OCI-LY3 (cell line): ENCODE data around the gene TRPM1.

Experiments
- H2AFZ ChIP-seq: fragments of 200-600, 300-600 bp; shearing (Covaris generic); 2 replicates; pipeline ENCODE4 v1.6.0; 2014; ENCODE audit warnings: antibody characterized with exemption, low read depth, low read length
- H3K27ac ChIP-seq: fragments of 200-600, 300-600 bp; sonication (generic); 2 replicates; pipeline ENCODE4 v1.5.1; 2014; ENCODE audit warnings: mild to moderate bottlenecking, low read length, moderate library complexity, mixed read lengths
- H3K27me3 ChIP-seq: fragments of 200-600, 300-600 bp; sonication (generic); 2 replicates; pipeline ENCODE4 v1.6.1; 2014; ENCODE audit warnings: low read depth, low read length, mixed read lengths
- H3K36me3 ChIP-seq: fragments of 200-600, 300-600 bp; sonication (generic); replicated peaks from 2 replicates; pipeline ENCODE3; 2014; ENCODE audit warnings: low read depth, low read length, mixed read lengths
- H3K4me1 ChIP-seq: fragments of 300-600, 200-600 bp; sonication (generic); 2 replicates; pipeline ENCODE4 v1.6.1; 2014; ENCODE audit warnings: low read length, mixed read lengths
- H3K4me2 ChIP-seq: fragments of 200-600, 300-600 bp; sonication (generic); 2 replicates; pipeline ENCODE4 v1.6.1; 2014; ENCODE audit warnings: low read length, mixed read lengths
- H3K4me3 ChIP-seq: fragments of 300-600, 200-600 bp; sonication (generic); 2 replicates; pipeline ENCODE4 v1.5.1; 2014; ENCODE audit warnings: antibody characterized with exemption, mild to moderate bottlenecking, low read length, moderate library complexity
- H3K79me2 ChIP-seq: fragments of 300-600, 200-600 bp; shearing (Covaris generic); 2 replicates; pipeline ENCODE4 v1.6.1; 2014; ENCODE audit warnings: mild to moderate bottlenecking, low read length, mixed read lengths
- H3K9ac ChIP-seq: fragments of 300-600, 200-600 bp; shearing (Covaris generic); 2 replicates; pipeline ENCODE4 v1.6.0; 2014; ENCODE audit warnings: mild to moderate bottlenecking, low read length, moderate library complexity
- H3K9me3 ChIP-seq: fragments of 200-600, 300-600 bp; shearing (Covaris generic); 2 replicates; pipeline ENCODE4 v1.6.1; 2014; ENCODE audit warnings: low read length, mixed read lengths; ENCODE audit not compliant: insufficient read depth
- H4K20me1 ChIP-seq: fragments of 200-600, 300-600 bp; sonication (generic); 2 replicates; pipeline ENCODE4 v1.6.1; 2016; ENCODE audit warnings: low read length, mixed read lengths; ENCODE audit not compliant: insufficient read depth
- EZH2phosphoT487 ChIP-seq: fragments of 200-600 bp; shearing (Covaris generic); IDR thresholded peaks from 2 replicates; pipeline ENCODE4 v1.6.1; 2018; ENCODE audit warnings: antibody characterized with exemption, mixed run types, low read depth
- TF ChIP-seq, protein P1 (sequence below): fragments of 200-600, 300-600 bp; sonication (generic); IDR thresholded peaks from 2 replicates; pipeline ENCODE4 v1.5.1; 2014; ENCODE audit warnings: antibody characterized with exemption, low read length, low read depth

TRPM1 gene

DNA sequence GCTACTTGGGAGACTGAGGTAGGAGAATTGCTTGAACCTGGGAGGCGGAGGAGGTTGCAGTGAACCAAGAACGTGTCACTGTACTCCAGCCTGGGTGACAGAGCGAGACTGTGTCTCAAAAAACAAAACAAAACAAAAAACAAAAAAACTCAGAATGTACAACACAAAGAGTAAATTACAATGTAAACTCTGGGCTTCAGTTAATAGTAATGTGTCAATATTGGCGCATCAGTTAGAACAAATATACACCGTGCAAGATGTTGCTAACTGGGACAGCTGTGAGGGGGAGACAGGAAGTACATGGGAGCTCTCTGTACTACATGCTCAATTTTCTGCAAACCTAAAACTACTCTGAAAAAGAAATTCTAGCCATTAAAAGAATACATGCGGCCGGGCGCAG lies 23.5 kb upstream of the TRPM1 start:
- TF ChIP-seq, protein P1, sequence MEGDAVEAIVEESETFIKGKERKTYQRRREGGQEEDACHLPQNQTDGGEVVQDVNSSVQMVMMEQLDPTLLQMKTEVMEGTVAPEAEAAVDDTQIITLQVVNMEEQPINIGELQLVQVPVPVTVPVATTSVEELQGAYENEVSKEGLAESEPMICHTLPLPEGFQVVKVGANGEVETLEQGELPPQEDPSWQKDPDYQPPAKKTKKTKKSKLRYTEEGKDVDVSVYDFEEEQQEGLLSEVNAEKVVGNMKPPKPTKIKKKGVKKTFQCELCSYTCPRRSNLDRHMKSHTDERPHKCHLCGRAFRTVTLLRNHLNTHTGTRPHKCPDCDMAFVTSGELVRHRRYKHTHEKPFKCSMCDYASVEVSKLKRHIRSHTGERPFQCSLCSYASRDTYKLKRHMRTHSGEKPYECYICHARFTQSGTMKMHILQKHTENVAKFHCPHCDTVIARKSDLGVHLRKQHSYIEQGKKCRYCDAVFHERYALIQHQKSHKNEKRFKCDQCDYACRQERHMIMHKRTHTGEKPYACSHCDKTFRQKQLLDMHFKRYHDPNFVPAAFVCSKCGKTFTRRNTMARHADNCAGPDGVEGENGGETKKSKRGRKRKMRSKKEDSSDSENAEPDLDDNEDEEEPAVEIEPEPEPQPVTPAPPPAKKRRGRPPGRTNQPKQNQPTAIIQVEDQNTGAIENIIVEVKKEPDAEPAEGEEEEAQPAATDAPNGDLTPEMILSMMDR = no peak
- TF ChIP-seq EZH2phosphoT487 = no peak
- H3K36me3 ChIP-seq = no peaks in the 10 kb centered on the region

DNA sequence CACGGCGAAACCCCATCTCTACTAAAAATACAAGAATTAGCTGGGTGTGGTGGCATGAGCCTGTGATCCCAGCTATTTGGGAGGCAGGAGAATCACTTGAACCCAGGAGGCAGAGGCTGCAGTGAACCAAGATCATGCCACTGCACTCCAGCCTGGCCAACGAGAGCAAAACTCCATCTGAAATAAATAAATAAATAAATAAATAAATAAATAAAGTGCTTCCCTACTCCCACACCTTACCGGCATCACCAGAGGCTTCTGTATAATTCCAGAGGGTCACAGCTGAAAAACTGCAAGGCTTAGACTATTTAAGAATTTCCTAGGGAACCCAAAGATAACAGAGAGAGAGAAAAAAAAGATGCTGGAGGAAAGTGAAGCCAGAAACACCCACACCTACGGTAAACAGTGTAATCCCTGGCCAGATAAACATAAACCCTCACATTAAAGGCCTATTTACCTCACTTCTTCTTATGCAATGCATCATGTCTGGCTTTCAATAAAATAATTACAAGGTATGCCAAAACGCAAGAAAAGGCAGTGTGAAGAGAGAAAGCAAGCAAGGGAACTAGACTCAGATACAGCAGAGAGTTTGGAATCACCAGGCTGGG lies 15.0 kb upstream of the TRPM1 start:
- H3K4me1 ChIP-seq = no peaks in the 10 kb centered on the region
- H3K4me3 ChIP-seq = no peak overlapping the region
- H2AFZ ChIP-seq = no peak overlapping the region
- no peak for TF ChIP-seq EZH2phosphoT487
- TF ChIP-seq, protein P1 = no peak
- no peak overlapping the region for H3K9ac ChIP-seq
- no peak overlapping the region for H3K4me2 ChIP-seq
- H3K27me3 ChIP-seq = no peaks in the 10 kb centered on the region
- H4K20me1 ChIP-seq = no peaks in the 10 kb centered on the region
- H3K9me3 ChIP-seq = no peaks in the 10 kb centered on the region; the same call in 1 of the 2 replicates
- H3K79me2 ChIP-seq = no peaks in the 10 kb centered on the region
- no peak overlapping the region for H3K27ac ChIP-seq
- H3K36me3 ChIP-seq = no peaks in the 10 kb centered on the region

More for the DNA sequence above, 23.5 kb upstream of the TRPM1 start:
- no peaks in the 10 kb centered on the region for H3K27me3 ChIP-seq
- H3K9ac ChIP-seq = no peak overlapping the region
- H2AFZ ChIP-seq = no peak overlapping the region
- no peak overlapping the region for H3K4me3 ChIP-seq
- no peak overlapping the region for H3K27ac ChIP-seq
- H3K79me2 ChIP-seq = no peaks in the 10 kb centered on the region
- H3K4me2 ChIP-seq = no peak overlapping the region
- peaks cover 11% of the 10 kb centered on the region for H3K4me1 ChIP-seq
- H3K9me3 ChIP-seq = no peaks in the 10 kb centered on the region
- no peaks in the 10 kb centered on the region for H4K20me1 ChIP-seq

DNA sequence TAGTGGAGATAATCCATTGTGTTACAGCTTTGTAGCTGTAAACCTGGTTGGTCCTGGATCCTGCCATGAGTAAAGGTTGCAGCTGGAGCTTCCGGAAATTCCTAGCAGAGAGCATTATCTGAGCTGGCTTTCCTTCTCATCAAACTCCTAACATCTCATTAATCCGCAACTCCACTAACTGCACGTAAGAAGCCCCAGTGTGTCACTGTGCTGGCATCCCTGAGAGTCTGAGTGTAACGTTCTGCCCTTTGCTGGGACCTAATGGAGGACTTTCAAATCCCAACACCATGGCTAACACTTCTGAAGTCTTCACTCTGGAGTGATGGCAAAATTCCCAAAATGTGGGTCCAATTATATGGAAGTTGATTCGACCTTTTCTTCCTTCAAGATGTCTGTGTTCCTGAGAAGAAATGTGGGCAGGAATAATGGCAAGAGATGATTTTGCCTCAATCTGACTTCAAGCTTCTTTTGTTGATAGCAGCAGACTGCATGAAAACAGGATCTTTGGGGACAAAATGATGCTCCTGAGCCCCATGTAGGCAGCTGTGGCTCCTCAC lies 9.6 kb upstream of the TRPM1 start:
- H2AFZ ChIP-seq = no peak overlapping the region
- H3K4me2 ChIP-seq = no peak overlapping the region
- no peaks in the 10 kb centered on the region; the same call in 1 of the 2 replicates for H3K9me3 ChIP-seq
- H3K4me1 ChIP-seq = no peaks in the 10 kb centered on the region
- no peak overlapping the region for H3K27ac ChIP-seq
- H4K20me1 ChIP-seq = no peaks in the 10 kb centered on the region
- no peak overlapping the region for H3K9ac ChIP-seq
- no peaks in the 10 kb centered on the region for H3K79me2 ChIP-seq
- H3K27me3 ChIP-seq = no peaks in the 10 kb centered on the region
- H3K4me3 ChIP-seq = no peak overlapping the region
- no peaks in the 10 kb centered on the region for H3K36me3 ChIP-seq
- TF ChIP-seq EZH2phosphoT487 = no peak
- TF ChIP-seq, protein P1 = no peak

DNA sequence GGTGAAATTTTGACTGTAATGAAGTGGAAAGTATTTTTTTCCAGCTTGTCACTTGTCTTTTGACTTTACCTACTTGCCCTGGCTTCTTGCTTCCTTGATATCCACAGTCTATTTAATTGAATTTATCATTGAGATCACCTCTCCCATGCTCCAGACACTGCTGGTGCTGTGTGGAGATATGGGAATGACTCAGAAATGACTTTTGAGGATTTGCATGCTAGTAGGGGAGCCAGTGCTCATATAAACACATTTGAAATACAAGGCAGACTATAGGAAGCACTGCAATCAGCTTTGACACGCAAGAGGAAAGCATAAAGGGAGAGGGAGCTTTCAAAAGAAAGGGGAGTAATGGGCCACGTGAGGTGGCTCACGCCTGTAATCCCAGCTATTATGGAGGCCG lies 7.3 kb upstream of the TRPM1 start:
- H3K4me3 ChIP-seq = no peak overlapping the region
- no peaks in the 10 kb centered on the region; the same call in 1 of the 2 replicates for H3K9me3 ChIP-seq
- H3K79me2 ChIP-seq = no peaks in the 10 kb centered on the region
- H3K4me1 ChIP-seq = peaks cover 5% of the 10 kb centered on the region; the same call in 1 of the 2 replicates
- TF ChIP-seq, protein P1 = no peak
- no peak for TF ChIP-seq EZH2phosphoT487
- no peaks in the 10 kb centered on the region for H4K20me1 ChIP-seq
- no peak overlapping the region for H3K9ac ChIP-seq
- no peak overlapping the region for H3K27ac ChIP-seq
- H3K27me3 ChIP-seq = no peaks in the 10 kb centered on the region
- H2AFZ ChIP-seq = no peak overlapping the region
- no peaks in the 10 kb centered on the region for H3K36me3 ChIP-seq
- H3K4me2 ChIP-seq = no peak overlapping the region
